NCI-H82 treated with DMSO at 0.1 percent for 48 hours (cell line): ENCODE data around the gene TNFSF11.

ENCODE experiments used
- DNase-seq: peaks from one replicate; lab custom pipeline; 2025; ENCODE audit not compliant: unreplicated experiment; lab: John Stamatoyannopoulos, UW

The TNFSF11 gene

GRCh38 chr13:42574011-42574410, at the start of gene TNFSF11:
TNFSF11 (plus strand) TSS chr13:42574152; CDS start chr13:42574304, 152 bp downstream.
- DNase-seq, result no peak

GRCh38 chr13:42524487-42525034, 49.4 kb upstream of the TNFSF11 start:
- DNase-seq, result no peak

GRCh38 chr13:42525035-42525504, 48.9 kb upstream of the TNFSF11 start:
- DNase-seq, result no peak

GRCh38 chr13:42526276-42526675, 47.7 kb upstream of the TNFSF11 start:
- DNase-seq, result no peak

- no peak for DNase-seq
Measured at GRCh38 chr13:42526804-42527203, 47.1 kb upstream of the TNFSF11 start.

- DNase-seq, result no peak
Measured at GRCh38 chr13:42532561-42533335, 41.2 kb upstream of the TNFSF11 start.

- DNase-seq, result no peak
Measured at GRCh38 chr13:42533336-42533591, 40.7 kb upstream of the TNFSF11 start.

GRCh38 chr13:42534785-42535184, 39.2 kb upstream of the TNFSF11 start:
- no peak for DNase-seq

- no peak for DNase-seq
Measured at GRCh38 chr13:42538996-42539395, 35.0 kb upstream of the TNFSF11 start.

GRCh38 chr13:42539670-42540069, 34.3 kb upstream of the TNFSF11 start:
- no peak for DNase-seq

GRCh38 chr13:42543215-42543797, 30.6 kb upstream of the TNFSF11 start:
- DNase-seq, result no peak

- DNase-seq, result no peak
Measured at GRCh38 chr13:42544246-42544926, 29.6 kb upstream of the TNFSF11 start.

GRCh38 chr13:42545842-42546241, 28.1 kb upstream of the TNFSF11 start:
- no peak for DNase-seq

- DNase-seq, result no peak
Measured at GRCh38 chr13:42547612-42548011, 26.3 kb upstream of the TNFSF11 start.

GRCh38 chr13:42548731-42549551, 25.0 kb upstream of the TNFSF11 start:
- no peak for DNase-seq

- no peak for DNase-seq
Measured at GRCh38 chr13:42549552-42549936, 24.4 kb upstream of the TNFSF11 start.

- no peak for DNase-seq
Measured at GRCh38 chr13:42551611-42552010, 22.3 kb upstream of the TNFSF11 start.

GRCh38 chr13:42553098-42554046, 20.6 kb upstream of the TNFSF11 start:
- DNase-seq, result no peak

- no peak for DNase-seq
Measured at GRCh38 chr13:42559057-42559456, 14.9 kb upstream of the TNFSF11 start.
